GM12891 (cell line): ENCODE data around the gene DERL3.

Experiments used
- POLR2A ChIP-seq: IDR thresholded peaks from 2 replicates; pipeline ENCODE4 v1.6.1; 2011; ENCODE audit warnings: low read depth, low read length, control low read depth
- POLR2AphosphoS5 ChIP-seq: IDR thresholded peaks from 2 replicates; pipeline ENCODE4 v1.6.1; 2011; ENCODE audit warnings: low read depth, low read length, control low read depth

- TF ChIP-seq POLR2A: no peak
- no peak for TF ChIP-seq POLR2AphosphoS5
These were observed 39.4 kb upstream of the DERL3 start for GRCh38 chr22:23878219-23878618.
